GM21515 (cell line): Measurements from ENCODE around the gene ABCF2.

Source experiments
- ATAC-seq: cut with Tn5 transposase; IDR thresholded peaks from one replicate; pipeline ENCODE4 v1.9.1; 2021; ENCODE audit not compliant: unreplicated experiment

ABCF2 gene

DNA sequence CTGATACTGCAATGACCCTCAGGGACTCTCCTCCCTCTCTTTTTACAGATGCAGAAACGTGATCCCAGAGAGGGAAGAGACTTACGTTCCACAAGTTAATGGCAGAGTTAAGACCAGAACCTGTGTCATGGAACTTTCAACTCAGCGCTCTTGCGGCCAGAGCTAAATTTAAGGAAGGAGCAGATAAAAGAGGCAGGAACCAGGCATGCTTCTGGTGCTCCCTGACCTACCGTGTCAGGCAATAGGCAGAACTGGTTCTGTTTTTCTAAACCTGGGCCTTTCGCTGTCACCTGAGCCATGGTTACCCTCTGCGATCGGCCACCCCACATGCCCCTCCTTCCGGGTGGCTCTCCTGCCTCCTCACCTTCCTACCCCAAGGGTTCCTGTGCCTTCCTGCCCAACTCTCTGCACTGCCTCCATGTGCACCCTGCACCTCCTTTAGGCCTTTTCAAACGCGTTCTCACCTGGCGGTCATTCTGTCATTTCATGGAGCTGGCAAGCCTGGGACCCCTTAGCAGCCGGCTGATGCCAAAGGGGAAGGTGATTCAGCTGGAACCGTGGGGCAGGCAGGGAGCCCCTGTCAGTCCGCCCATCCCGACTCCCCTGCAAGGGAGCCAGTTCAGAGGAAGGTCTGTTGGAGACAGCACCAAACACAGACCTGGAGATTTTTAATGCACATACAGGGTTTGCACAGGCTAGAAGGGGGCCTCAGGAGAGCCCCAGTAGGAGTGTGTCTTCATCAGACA, 51.8 kb downstream of the ABCF2 start:
- no peak for ATAC-seq

DNA sequence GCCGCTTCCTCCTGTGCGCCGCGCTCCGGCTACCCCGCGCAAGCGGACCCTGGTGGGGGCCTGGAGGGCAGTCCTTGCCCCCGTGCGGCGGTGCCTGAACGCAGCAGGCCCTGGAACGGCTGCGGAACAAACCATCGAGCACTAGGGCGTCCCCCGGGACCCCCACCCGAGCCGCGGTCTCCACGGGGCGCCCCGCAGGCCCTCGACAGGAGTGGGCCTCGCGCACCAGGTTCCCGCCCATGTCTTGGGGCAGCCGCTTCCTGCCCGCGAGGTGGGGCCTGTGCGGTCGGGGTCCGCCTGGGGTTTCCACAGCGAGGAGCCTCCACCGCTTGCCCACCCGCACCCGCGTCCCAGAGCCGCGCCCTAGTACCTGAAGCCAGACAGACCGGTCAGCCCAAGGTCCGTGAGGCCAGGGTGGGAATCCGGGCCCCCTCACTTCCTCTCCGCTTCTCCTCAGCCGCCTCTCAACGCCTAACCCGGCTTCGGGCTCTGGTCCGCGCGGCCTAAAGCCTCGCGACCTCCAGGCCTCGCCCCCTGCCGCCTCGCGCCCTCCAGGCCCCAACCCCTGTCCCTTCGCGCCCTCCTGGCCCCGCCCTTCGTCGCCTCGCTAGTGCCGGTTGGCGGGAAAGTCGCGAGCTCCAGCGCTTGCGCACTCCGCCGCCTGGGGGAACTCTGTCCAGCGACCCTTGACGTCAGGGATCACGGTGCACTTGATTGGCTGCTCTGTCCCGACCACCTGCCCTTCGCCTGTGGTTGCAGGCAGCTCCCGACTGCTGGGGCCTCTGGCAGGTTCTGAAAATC, 52.6 kb downstream of the ABCF2 start:
- ATAC-seq, result no peak

- no peak for ATAC-seq
These were observed 53.4 kb downstream of the ABCF2 start for GRCh38 chr7:151173386-151174245.

DNA sequence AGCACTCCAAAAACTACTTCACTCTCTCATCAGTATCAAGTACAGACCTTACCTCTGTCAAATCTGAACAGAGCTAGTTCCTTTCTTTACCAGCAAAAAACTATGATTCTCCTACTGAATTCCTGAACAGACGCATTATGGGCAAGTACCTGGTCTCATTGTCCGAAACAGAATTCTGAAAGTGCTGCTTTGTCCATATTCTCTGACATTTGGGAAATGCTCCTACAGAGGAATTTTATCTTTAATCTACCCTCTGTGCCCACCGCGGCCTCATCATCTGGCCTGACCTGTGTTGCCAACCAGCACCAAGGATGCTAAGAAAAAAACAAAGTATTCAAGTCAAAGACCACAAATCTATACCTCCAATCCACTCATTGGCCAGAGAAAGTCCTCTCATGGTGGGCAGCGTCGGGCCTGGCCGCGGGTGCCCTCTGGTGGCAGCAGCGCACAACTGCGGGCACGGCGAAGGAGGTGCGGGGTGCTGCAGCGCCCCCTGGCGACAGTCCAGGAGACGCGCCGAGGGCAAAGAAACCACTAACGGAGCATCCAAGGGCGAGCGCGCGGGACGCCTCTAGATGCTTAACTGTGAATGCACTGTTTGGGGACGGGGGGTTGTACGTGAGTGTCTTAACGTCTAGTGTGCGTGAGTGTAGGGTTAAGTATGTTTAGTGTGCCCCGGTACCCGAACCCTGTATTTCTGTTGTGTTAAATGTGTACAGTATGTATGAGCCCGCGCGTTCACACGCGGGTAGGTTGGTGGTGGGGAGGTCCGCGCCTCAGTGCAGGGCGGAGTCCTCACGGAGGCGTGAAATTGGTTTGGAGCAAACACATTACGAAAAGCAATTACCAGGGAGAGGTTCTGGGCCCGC, 54.5 kb downstream of the ABCF2 start:
- peak; percentile 56 for ATAC-seq

- ATAC-seq, result no peak
These were observed 58.2 kb downstream of the ABCF2 start for GRCh38 chr7:151168787-151169162.

- no peak for ATAC-seq
These were observed 58.8 kb downstream of the ABCF2 start for GRCh38 chr7:151168003-151168786.

GRCh38 chr7:151167197-151167961, 59.6 kb downstream of the ABCF2 start, which contains the start of gene GBX1:
Gene GBX1, minus strand, starts transcription at chr7:151167694. Its CDS starts 146 bp downstream, at chr7:151167548.
- ATAC-seq, result no peak

GRCh38 chr7:151166629-151167196, 60.3 kb downstream of the ABCF2 start:
- no peak for ATAC-seq
